Activated CD4-positive, alpha-beta memory T cell treated with anti-CD3 and anti-CD28 coated beads, Interleukin-2, amount 10 ng/mL, durations not matched to agents 7 days and 5 days (primary cell): ENCODE data around the gene PC. TPM values are rescaled to one million over a fixed set of nuclear protein-coding genes. Genes with fewer than 3 reads are reported as not detected.
"Not testable (repeated sequence)": the region's sequence is repeated elsewhere in the genome, so short reads cannot be mapped to it uniquely, and the experiment has no call there.

ENCODE experiments used
- CTCF ChIA-PET: fragments of 350-600 bp; sonication (Branson Sonifier 250); formaldehyde crosslinking; loops from one replicate; lab custom pipeline; 2021; ENCODE audit warnings: antibody characterized with exemption, inconsistent platforms; lab: Charles Lee
- POLR2A ChIA-PET: fragments of 350-600 bp; sonication (Branson Sonifier 250); formaldehyde crosslinking; loops from one replicate; lab custom pipeline; 2021; ENCODE audit warnings: antibody characterized with exemption; lab: Charles Lee
- DNase-seq: peaks from one replicate; pipeline ENCODE4 v3.0.0-alpha.2; 2020
- H3K27ac Mint-ChIP-seq: one replicate; pipeline ENCODE4 v1.8.0; 2021; ENCODE audit warnings: mild to moderate bottlenecking, mixed read lengths
- H3K27me3 Mint-ChIP-seq: one replicate; pipeline ENCODE4 v1.8.0; 2021; ENCODE audit warnings: mixed read lengths
- H3K36me3 Mint-ChIP-seq: one replicate; pipeline ENCODE4 v1.8.0; 2021; ENCODE audit warnings: low read depth, mixed read lengths
- H3K4me1 Mint-ChIP-seq: one replicate; pipeline ENCODE4 v1.8.0; 2021; ENCODE audit warnings: mixed read lengths
- H3K4me3 Mint-ChIP-seq: one replicate; pipeline ENCODE4 v1.8.0; 2021; ENCODE audit warnings: mild to moderate bottlenecking, mixed read lengths
- H3K9me3 Mint-ChIP-seq: one replicate; pipeline ENCODE4 v1.8.0; 2021; ENCODE audit warnings: mixed read lengths
- total RNA-seq, 2 experiments: library from RNA; stranded (reverse); gene quantifications; one replicate each; pipeline ENCODE4 v1.2.3, GENCODE V29; 2021

The PC gene
- total RNA-seq, 2 experiments from 2014 or later: 5.1 to 7.4 TPM

- DNase-seq: no peak
These were observed 16.7 kb upstream of the PC start, which contains the start of gene C11orf86 for GRCh38 chr11:66974724-66975404. TSS of gene C11orf86 (plus strand) at chr11:66975304. CDS start at chr11:66975363, 59 bp downstream.

GRCh38 chr11:66973956-66974580 lies 15.9 kb upstream of the PC start:
- ChIA-PET POLR2A (no interaction called here), CTCF (interaction anchor here (0.7 kb wide), 1 partner anchor 207 kb away, joined by 3 read pairs; no protein-coding TSS in a partner anchor)
- peaks cover 1% of the 10 kb centered on the region for H3K27me3 Mint-ChIP-seq
- H3K36me3 Mint-ChIP-seq: no peaks in the 10 kb centered on the region
- H3K9me3 Mint-ChIP-seq: peaks cover 2% of the 10 kb centered on the region
- no peak overlapping the region for H3K4me3 Mint-ChIP-seq
- H3K4me1 Mint-ChIP-seq: peaks cover 14% of the 10 kb centered on the region
- H3K27ac Mint-ChIP-seq: no peak overlapping the region
- DNase-seq: no peak

More at GRCh38 chr11:66974724-66975404, 16.7 kb upstream of the PC start, which contains the start of gene C11orf86:
- ChIA-PET POLR2A (interaction anchor here (1.9 kb wide), 1 partner anchor 16 kb away, joined by 5 read pairs; no protein-coding TSS in a partner anchor), CTCF (interaction anchor here (0.7 kb wide), 1 partner anchor 208 kb away, joined by 3 read pairs; no protein-coding TSS in a partner anchor)
- H3K4me1 Mint-ChIP-seq: peaks cover 12% of the 10 kb centered on the region
- H3K27ac Mint-ChIP-seq: no peak within 1 kb of the TSS
- no peak within 1 kb of the TSS for H3K4me3 Mint-ChIP-seq
- peaks cover 1% of the 10 kb centered on the region for H3K27me3 Mint-ChIP-seq
- H3K9me3 Mint-ChIP-seq: peaks cover 2% of the 10 kb centered on the region
- H3K36me3 Mint-ChIP-seq: no peaks in the 10 kb centered on the region

DNA sequence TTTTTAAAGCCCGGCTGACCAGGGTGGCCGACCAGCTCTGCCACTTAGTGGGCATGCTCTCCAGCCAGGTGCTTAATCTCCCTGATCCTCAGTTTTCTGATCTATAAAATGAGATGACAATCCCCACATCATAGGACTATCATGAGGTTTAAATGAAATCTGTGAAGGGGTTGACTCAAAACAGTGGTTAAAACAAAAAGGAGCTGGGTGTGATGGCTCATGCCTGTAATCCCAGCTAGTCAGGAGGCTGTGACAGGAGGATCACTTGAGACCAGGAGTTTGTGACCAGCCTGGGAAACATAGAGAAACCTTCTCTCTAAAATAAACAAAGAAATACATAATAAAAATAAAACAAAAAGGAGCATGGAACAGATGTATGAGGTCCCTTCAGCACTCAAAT lies 13.3 kb upstream of the PC start:
- no peaks in the 10 kb centered on the region for H3K9me3 Mint-ChIP-seq
- ChIA-PET POLR2A (interaction anchor here (1.3 kb wide), 1 partner anchor 69 kb away, joined by 3 read pairs; no protein-coding TSS in a partner anchor), CTCF (interaction anchor here (1.5 kb wide), 1 partner anchor 293 kb away, joined by 4 read pairs; no protein-coding TSS in a partner anchor)
- no peak for DNase-seq
- peaks cover 25% of the 10 kb centered on the region for H3K4me1 Mint-ChIP-seq
- H3K36me3 Mint-ChIP-seq: no peaks in the 10 kb centered on the region
- no peak overlapping the region for H3K4me3 Mint-ChIP-seq
- peaks cover 1% of the 10 kb centered on the region for H3K27me3 Mint-ChIP-seq
- no peak overlapping the region for H3K27ac Mint-ChIP-seq

GRCh38 chr11:66970807-66971442 lies 12.7 kb upstream of the PC start:
- Mint-ChIP-seq H3K9me3 (no peaks in the 10 kb centered on the region), H3K4me3 (no peak overlapping the region), H3K27me3 (peaks cover 3% of the 10 kb centered on the region), H3K4me1 (peaks cover 28% of the 10 kb centered on the region), H3K36me3 (no peaks in the 10 kb centered on the region), H3K27ac (peak overlapping the region; percentile 54)
- POLR2A ChIA-PET: interaction anchor here (1.3 kb wide), 1 partner anchor 68 kb away, joined by 3 read pairs; no protein-coding TSS in a partner anchor
- DNase-seq: peak; percentile 32
- CTCF ChIA-PET: interaction anchor here (1.5 kb wide), 1 partner anchor 292 kb away, joined by 4 read pairs; no protein-coding TSS in a partner anchor

DNA sequence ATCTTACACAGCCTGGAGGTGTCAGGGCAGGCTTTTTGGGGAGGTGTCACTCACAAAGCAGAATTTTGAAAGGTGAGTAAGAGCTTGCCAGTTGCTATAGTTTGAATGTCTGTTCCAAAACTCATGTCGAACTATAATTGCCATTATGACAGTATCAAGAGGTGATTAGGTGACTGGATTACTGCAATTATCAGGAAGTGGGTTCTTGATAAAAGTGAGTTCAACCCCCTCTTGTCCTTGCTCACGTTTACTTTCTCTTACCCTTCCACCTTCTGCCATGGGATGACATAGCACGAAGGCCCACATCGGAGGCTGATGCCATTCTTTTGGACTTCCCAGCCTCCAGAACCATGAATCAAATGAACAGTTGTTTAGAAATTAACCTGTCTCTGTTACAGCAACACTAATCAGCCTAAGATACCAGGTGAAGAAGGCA lies 12.2 kb upstream of the PC start:
- Mint-ChIP-seq H3K27me3 (peaks cover 5% of the 10 kb centered on the region), H3K27ac (no peak overlapping the region), H3K36me3 (no peaks in the 10 kb centered on the region), H3K9me3 (no peaks in the 10 kb centered on the region), H3K4me1 (peaks cover 29% of the 10 kb centered on the region), H3K4me3 (no peak overlapping the region)
- CTCF ChIA-PET: no interaction called here
- no peak for DNase-seq
- POLR2A ChIA-PET: no interaction called here

- H3K4me3 Mint-ChIP-seq: no peak overlapping the region
- H3K27ac Mint-ChIP-seq: no peak overlapping the region
- no peaks in the 10 kb centered on the region for H3K36me3 Mint-ChIP-seq
- ChIA-PET CTCF (no interaction called here), POLR2A (no interaction called here)
- peaks cover 5% of the 10 kb centered on the region for H3K27me3 Mint-ChIP-seq
- DNase-seq: no peak
- no peaks in the 10 kb centered on the region for H3K9me3 Mint-ChIP-seq
- peaks cover 34% of the 10 kb centered on the region for H3K4me1 Mint-ChIP-seq
These were observed 11.5 kb upstream of the PC start for GRCh38 chr11:66969584-66970225.

DNA sequence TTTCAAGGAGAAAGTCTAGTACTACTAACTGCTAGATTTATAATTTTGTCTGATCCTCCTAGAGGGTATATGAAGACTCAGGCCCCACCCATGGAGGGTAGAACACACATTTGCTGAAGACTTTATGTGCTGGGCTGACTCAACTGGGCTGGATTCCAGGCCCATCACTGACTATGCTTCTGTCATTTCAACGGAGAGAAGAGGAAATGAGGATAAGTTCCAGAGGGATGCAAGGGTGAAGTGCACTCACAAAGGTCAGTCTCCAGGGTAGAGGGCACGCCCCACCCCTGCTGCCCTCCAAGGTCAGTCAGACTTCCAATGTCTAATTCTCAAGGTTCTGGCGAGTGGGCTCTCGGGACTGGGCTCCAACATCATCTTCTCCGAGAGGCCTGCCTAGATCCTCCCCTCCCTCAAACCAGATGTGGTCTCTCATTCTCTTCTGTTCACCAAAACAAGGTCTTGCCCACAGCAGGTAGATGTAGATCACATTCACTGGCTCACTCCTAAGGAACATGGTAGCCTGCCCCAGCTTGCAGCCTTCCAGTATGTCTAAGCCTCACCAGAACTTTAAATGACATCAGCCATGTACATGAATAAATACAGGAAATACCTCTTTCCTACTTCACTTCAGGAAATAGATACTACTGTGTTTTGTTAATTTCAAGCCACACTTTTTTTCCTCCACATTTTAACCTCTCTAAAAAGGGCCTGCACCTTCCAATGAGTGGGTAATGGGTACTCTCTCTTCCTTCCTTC lies 9.7 kb upstream of the PC start:
- Mint-ChIP-seq H3K27ac (peak overlapping the region; percentile 11), H3K4me1 (peaks cover 37% of the 10 kb centered on the region), H3K36me3 (no peaks in the 10 kb centered on the region), H3K9me3 (no peaks in the 10 kb centered on the region), H3K4me3 (no peak overlapping the region), H3K27me3 (peaks cover 3% of the 10 kb centered on the region)
- POLR2A ChIA-PET: no interaction called here
- CTCF ChIA-PET: no interaction called here
- DNase-seq: no peak

DNA sequence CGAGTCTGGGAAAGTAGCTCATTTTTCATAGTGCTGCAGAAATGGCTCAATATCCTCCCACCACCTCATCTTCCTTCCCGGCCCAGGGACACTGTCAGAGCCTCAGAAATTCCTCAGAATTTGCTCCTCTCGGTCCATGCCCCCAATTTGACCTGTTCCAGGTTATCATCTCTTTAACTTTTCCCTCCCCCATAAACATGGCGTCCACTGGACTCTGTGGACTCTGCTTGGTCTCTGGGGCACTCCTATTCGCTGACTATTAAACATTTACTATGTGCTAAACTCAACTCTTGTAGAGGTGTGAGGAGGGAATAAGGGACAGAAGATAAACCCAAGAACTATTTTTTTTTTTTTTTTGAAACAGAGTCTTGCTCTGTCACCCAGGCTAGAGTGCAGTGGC lies 8.2 kb upstream of the PC start:
- Mint-ChIP-seq H3K27ac (no peak overlapping the region), H3K27me3 (peaks cover 5% of the 10 kb centered on the region), H3K36me3 (no peaks in the 10 kb centered on the region), H3K4me3 (no peak overlapping the region), H3K4me1 (peaks cover 35% of the 10 kb centered on the region), H3K9me3 (no peaks in the 10 kb centered on the region)
- DNase-seq: no peak
- ChIA-PET CTCF (no interaction called here), POLR2A (no interaction called here)

- POLR2A ChIA-PET: no interaction called here
These were observed 6.3 kb upstream of the PC start for GRCh38 chr11:66964495-66964894.

DNA sequence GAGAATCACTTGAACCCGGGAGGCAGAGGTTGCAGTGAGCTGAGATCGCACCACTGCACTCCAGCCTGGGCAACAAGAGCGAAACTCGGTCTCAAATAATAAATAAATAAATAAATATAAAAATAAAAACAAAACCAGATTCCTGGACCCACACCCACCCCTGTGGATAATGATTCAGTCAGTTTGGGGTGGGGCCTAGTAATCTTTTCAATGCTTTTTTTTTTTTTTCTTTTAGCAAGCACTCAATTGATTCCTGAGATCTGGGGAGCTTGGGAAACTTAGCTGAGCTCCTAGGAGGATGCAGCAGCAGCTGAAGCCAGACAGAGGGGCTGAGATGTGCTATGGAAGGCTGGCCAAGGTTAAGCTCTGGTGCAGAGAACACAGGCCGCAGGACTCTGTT lies 4.6 kb upstream of the PC start:
- Mint-ChIP-seq H3K27ac (no peak overlapping the region), H3K36me3 (no peaks in the 10 kb centered on the region)

More at GRCh38 chr11:66964495-66964894, 6.3 kb upstream of the PC start:
- Mint-ChIP-seq H3K27ac (no peak overlapping the region), H3K36me3 (no peaks in the 10 kb centered on the region), H3K4me1 (peaks cover 23% of the 10 kb centered on the region), H3K27me3 (peaks cover 10% of the 10 kb centered on the region), H3K9me3 (no peaks in the 10 kb centered on the region), H3K4me3 (no peak overlapping the region)
- CTCF ChIA-PET: no interaction called here
- no peak for DNase-seq

DNA sequence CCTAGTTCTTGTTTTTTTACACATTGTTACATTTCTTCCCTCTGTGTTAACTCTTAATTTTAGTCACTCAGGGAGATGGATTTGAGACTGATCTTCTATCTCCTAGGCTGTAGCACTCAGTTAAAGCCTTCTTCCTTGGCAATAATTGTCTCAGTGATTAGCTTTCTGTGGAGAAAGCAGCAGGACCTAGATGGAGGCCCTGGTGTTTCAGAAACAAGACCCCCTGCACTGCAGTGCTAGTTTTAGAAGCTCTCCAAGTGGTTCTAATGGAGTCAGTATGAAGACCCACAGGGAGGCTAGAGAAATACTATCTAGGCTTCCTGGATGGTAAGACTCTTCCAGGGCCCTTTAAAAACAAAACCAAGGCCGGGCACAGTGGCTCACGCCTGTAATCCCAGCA lies 4.1 kb upstream of the PC start:
- POLR2A ChIA-PET: no interaction called here
- CTCF ChIA-PET: no interaction called here
- H3K27ac Mint-ChIP-seq: no peak overlapping the region
- peaks cover 17% of the 10 kb centered on the region for H3K27me3 Mint-ChIP-seq
- H3K36me3 Mint-ChIP-seq: no peaks in the 10 kb centered on the region
- peaks cover 30% of the 10 kb centered on the region for H3K4me1 Mint-ChIP-seq
- H3K9me3 Mint-ChIP-seq: peaks cover 3% of the 10 kb centered on the region
- no peak for DNase-seq
- H3K4me3 Mint-ChIP-seq: no peak overlapping the region

More for the DNA sequence above, 4.6 kb upstream of the PC start:
- ChIA-PET POLR2A (no interaction called here), CTCF (no interaction called here)
- peaks cover 17% of the 10 kb centered on the region for H3K27me3 Mint-ChIP-seq
- DNase-seq: no peak
- H3K4me1 Mint-ChIP-seq: peaks cover 27% of the 10 kb centered on the region
- no peak overlapping the region for H3K4me3 Mint-ChIP-seq
- peaks cover 3% of the 10 kb centered on the region for H3K9me3 Mint-ChIP-seq

- POLR2A ChIA-PET, H3K9me3 Mint-ChIP-seq, H3K27ac Mint-ChIP-seq, H3K4me3 Mint-ChIP-seq, H3K36me3 Mint-ChIP-seq, CTCF ChIA-PET, DNase-seq: not testable (repeated sequence)
- peaks cover 32% of the 10 kb centered on the region for H3K4me1 Mint-ChIP-seq
- peaks cover 17% of the 10 kb centered on the region for H3K27me3 Mint-ChIP-seq
These were observed 3.6 kb upstream of the PC start for GRCh38 chr11:66961691-66962213.
